ENCODE results near the gene SREBF1.

SREBF1 gene

DNA sequence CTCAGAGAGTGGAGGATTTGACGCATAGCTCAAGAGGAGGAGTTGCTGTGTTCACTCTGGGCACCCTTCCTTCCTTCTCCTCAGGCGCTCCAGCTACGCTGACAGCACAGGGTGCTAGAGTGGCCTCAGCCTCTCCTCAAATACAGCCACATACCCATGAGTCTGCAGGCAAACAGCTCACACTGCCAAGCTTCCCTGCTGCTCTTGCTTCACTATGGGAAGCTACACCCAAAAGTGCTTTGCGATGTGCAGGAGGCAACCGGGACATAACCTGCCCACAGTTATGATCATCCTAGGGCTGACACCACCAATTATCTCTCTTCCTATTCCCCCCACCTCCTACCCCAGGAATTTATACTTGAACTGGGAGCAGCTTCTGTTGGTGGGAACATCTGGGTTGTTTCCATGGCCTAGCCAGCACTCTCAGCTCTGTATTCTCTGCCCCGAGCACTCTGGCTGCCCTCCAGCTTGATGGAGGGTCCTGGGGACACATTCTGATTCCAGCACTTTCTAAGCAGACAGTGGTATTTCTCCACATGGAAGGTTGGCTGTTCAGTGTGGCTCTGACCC, 40.3 kb upstream of the SREBF1 start:
- TF ChIP-seq, protein P1, sequence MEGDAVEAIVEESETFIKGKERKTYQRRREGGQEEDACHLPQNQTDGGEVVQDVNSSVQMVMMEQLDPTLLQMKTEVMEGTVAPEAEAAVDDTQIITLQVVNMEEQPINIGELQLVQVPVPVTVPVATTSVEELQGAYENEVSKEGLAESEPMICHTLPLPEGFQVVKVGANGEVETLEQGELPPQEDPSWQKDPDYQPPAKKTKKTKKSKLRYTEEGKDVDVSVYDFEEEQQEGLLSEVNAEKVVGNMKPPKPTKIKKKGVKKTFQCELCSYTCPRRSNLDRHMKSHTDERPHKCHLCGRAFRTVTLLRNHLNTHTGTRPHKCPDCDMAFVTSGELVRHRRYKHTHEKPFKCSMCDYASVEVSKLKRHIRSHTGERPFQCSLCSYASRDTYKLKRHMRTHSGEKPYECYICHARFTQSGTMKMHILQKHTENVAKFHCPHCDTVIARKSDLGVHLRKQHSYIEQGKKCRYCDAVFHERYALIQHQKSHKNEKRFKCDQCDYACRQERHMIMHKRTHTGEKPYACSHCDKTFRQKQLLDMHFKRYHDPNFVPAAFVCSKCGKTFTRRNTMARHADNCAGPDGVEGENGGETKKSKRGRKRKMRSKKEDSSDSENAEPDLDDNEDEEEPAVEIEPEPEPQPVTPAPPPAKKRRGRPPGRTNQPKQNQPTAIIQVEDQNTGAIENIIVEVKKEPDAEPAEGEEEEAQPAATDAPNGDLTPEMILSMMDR (IDR thresholded peaks at IDR 0.05), result no peak

DNA sequence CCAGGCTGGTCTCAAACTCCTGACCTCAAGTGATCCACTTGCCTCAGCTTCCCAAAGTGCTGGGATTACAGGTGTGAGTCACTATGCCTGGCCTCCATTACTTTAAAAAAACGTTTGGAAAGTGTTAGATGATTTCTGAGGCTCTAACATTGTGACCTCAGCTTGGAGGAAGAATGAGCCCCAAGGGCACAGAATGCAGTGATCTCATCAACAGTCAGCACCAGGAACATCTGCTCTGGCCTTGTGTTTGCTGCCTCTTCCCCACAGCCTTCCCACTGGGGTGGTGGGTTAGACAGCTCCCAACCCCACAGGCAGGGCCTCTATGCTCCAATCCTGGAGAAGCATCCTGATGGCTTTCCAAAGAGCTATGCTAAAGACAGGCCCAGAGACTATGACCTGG, 37.7 kb upstream of the SREBF1 start:
- TF ChIP-seq, protein P1 (IDR thresholded peaks at IDR 0.05), result no peak

- TF ChIP-seq, protein P1 (IDR thresholded peaks at IDR 0.05), result no peak
These were observed 36.7 kb upstream of the SREBF1 start for GRCh38 chr17:17873450-17873991.

DNA sequence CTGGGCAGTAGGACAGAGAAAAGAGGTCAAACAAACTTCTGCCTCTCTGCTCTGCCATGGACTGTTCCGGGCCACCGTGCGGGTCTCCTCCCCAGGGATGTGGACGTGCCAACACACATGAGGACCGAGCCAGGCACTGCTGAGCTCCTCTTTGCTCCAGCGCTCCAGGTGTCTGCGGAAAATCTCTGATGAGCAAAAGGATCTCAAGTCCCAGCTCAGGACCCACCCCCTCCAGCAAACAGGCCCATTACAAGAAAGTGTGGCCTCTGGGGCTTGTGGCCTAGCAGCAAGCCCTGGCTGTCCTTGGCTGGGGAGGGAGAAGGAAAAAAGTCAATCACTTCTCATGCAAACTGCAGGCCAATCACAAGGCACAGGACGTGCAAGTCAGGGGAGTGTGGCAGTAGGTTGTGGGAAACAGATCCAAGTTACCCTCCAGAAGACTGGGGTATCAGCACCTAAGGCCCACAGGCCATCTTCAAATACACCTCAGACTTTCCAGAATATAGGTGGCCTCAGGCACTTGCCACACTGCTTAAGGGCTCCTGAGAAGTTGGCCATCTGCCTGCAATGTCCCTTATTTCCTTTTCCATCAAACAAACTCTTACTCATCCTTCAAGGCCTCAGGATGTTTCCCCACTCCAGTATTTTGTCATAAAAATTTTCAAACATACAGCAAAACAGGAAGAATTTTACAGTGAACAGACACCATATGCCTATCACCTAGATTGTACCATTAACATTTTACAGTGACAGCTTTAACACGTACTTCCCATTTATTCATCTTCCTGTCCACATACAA, 36.0 kb upstream of the SREBF1 start:
- TF ChIP-seq, protein P1 (IDR thresholded peaks at IDR 0.05), result no peak

DNA sequence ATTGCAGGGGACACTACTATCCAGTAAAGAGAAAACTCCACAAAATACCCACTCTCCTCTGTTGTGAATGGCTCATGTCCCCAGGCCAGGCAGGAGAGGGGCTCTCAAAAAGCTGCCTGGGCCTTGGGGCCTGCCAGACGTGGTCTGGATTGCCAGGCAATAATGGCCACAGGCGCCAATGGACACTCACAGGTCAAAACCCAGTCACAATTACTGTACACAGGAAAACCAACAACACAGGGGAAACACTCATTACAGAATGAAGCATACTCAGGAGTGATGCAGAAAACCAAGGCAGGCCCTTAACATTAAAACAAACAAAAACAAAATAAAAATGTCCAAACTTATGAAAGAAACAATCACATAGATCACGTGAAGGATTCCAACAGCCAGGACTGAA, 35.1 kb upstream of the SREBF1 start:
- TF ChIP-seq, protein P1 (IDR thresholded peaks at IDR 0.05), result no peak

- TF ChIP-seq, protein P1 (IDR thresholded peaks at IDR 0.05), result no peak
These were observed 33.5 kb upstream of the SREBF1 start for GRCh38 chr17:17870247-17870646.

GRCh38 chr17:17868641-17869522, 32.1 kb upstream of the SREBF1 start:
- TF ChIP-seq, protein P1 (IDR thresholded peaks at IDR 0.05), result no peak
